HG02840 (cell line): ENCODE measurements around the gene CCDC14.
"Not testable (repeated sequence)": the region's sequence is repeated elsewhere in the genome, so short reads cannot be mapped to it uniquely, and the experiment has no call there.

Source experiments
- ATAC-seq: cut with Tn5 transposase; IDR thresholded peaks from one replicate; pipeline ENCODE4 v1.9.1; 2021; ENCODE audit warnings: mild to moderate bottlenecking, moderate library complexity, moderate number of reproducible peaks; ENCODE audit not compliant: unreplicated experiment, low FRiP score

The CCDC14 gene

DNA sequence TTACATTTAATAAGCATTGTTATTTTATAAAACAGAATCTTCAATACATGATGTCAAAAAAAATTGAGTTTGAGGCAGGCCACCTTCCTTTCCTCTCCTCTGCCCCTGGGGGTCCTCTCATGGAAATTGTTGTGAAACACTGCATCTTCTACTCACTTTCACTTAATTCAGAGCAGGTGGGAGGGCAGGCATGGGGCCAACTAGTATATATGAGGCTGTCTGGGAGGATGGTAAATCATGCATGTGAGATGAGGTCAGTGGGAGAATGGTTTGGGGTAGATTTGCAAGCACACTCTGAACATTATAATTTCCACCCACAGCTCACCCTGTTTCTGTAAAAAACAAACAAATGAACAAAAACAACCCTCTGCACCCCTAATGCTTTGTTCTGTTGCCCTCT lies 10.4 kb upstream of the CCDC14 start:
- no peak for ATAC-seq

DNA sequence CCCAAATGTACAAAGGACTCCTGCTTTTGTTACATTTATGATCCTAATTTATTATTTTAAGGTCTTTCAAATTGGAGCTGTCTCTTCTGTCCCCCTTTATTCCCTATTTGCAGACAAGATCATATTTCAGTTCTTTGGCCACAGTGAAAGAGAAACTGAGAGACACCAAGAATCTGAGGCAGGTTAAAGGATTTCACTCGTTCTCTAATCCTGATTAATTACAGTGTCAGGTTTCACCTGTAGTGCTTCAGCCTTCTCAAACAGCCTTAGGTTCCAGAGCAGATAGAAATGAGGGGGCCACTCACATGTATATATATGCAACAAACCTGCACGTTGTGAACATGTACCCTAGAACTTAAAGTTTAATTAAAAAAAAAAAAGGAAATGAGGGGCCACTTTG lies 6.2 kb upstream of the CCDC14 start:
- ATAC-seq, result not testable (repeated sequence)

DNA sequence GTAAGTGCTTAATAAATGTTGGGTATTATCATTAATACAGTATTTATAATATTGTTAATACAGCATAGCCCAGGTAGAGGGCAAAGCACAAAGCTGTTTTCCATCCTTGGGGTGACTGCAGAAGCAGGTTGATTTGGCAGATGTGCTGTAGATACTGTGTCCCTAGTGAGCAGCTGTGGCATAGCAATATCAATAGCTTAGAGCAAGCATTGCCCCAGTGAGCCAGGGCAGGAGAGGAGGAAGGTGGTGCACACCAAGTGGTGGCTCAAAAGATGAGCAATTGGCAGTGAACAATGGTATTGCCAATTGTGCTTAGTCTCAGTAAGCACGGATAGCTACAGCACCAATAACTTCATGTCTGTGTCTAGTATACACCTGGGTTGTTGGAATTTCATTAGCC lies 5.8 kb upstream of the CCDC14 start:
- ATAC-seq, result not testable (repeated sequence)

DNA sequence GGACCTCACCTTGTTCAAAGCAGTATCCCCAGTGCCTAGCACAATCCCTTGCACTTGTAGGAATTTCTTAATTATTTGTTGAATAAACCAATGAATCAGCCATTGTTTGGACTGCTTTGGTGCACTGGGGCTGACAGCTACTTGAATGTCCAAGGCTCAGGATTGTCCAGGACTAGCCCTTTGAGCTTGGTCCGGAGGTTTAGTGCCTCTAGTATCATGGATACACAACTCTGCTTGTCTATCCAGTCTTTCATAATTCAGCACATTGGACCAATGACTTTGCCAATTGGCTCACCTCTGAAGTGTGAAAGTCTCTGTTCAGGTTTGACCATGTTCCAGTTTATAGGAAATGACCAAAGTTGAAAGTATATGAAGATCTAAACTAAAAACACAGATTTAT lies 3.8 kb upstream of the CCDC14 start:
- not testable (repeated sequence) for ATAC-seq

DNA sequence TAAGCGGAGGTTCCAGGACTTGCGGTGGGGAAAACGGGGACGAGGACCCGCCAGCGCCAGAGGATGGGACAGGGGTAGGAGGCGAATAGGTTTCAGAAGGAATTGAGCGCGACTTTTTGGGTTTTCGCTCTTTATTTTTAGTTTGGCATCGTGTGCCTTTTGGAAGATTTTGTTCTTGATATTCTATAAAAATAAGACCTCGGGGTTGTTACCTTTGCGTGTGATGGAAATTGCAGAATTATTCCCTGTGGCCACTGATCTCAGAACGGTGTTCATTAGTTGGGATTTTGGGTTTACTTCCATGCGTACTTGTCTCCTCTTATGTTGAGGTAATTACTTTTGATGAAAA lies 453 bp upstream of the CCDC14 start:
- no peak for ATAC-seq

DNA sequence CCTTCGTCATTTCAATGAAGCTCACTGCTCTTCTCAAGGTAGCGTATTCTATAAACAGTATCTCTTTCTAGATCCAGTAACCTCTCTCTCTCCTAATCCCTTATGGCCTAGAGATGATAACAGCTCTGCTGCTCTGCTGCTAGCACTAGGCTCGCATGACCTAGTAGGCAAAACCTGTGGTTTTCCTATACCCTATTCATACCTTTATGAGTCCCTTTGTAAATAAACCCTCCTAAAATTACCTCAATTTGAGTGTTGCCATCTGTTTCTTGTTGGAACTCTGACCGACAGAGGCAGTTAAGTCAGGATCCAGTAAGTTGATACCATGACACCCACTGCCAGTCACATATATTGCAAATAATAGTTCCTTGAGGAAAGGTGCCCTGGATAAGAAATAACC lies 7.3 kb downstream of the CCDC14 start:
- peak; percentile 81 for ATAC-seq

DNA sequence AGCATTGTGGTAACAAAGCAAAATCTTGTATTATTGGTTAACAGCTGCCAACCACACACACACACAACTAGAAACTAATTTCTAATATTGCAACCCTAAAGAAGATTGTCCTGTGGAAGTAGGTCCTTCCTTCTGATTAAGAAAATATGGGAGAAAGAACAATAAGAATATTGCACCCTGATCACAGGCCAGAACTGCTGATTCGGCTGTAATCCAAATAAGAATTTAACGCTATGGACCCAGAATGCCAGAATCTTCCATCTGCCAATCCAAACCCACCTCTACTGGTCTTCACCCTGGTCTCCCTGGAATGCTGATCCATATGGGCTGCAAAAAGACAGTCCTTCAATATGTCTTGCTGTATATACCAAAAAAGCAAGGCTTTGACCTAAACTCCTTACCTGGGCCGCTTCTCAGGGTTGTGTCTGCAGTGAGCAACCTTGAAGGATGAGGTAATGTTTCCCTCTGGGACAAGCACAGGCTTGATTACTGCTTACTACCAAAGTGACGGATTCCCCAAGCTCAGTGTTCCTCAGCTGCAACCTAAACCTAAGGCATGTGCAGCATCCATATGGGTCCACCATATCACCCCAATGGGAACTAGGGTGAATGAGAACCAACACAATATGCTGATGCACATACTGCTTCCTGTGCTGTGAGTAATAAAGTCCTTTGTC lies 8.0 kb downstream of the CCDC14 start:
- ATAC-seq, result no peak

DNA sequence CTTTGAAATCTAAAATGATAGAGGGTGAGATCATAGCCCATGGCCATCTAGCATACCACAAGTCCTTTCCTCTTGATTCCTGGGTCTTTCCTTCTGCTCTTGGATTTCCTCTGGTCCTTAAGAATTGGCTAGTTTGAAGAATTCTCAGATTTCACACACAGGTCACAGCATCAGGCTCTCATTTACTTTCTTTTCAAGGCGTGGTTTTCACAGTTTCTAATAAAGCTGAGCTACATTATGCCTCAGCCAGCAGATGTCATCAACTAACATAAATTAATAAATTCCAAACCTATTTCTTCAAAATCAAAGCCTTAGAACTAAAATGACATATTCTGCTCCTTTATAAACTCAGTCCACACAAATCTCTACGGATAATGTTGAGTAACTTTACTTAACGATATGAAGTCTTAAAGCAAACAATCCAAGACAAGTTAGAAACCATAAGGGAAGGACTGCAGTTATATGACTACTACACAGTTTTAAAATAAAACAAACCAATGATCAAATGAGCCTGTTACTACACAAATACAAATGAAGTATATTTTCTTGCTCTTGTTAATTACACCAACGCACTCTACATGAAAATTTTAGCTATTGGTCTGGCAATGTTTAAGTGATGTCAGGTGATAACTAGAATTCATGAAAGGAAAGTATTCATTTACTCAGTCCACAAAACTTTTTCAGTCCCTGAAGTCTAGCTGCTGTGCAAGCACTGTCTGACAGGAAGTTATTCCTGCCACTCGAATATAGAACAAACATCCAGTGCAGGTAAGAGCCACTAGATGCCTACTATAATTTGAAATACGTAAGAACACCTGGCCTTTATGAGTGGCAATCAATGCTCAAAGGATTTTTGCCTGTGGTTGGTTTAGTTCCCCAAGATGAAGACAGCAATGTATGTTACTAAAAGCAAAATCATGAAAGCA lies 9.2 kb downstream of the CCDC14 start:
- no peak for ATAC-seq

DNA sequence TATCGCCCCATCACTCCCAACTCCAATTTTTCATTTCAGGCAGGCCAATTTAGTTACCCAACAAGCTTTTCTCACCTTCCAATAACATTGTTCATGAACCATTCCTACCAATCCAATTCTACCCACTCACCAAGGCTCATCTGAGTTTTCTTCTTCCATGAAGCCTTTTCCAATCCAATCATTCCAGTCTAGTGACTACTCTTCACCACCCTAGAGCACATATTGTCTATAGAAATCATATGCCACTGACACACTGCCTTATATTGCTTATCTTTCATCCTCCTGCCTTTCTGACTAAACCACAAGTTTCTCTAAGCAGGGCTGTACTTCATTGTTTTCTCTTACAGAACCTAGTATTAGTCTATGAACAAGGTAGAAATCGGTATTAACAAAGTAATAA lies 11.4 kb downstream of the CCDC14 start:
- ATAC-seq, result no peak

DNA sequence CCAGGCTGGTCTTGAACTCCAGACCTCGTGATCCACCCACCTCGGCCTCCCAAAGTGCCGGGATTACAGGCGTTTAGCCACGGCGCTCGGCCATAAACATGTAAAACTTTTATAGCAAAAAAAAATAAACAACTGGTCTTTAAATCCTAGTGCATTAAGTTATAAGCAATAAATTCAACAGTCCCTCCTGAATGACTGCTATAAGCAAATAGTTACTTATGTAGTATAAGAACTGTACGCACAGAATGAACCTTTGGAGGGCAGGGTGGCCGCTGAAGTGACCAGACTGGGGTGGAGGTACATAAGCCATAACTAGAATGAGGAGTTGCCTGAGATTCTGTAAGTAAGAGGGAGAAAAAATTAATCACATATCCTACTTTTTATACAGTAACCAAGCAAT lies 12.6 kb downstream of the CCDC14 start:
- ATAC-seq, result no peak

DNA sequence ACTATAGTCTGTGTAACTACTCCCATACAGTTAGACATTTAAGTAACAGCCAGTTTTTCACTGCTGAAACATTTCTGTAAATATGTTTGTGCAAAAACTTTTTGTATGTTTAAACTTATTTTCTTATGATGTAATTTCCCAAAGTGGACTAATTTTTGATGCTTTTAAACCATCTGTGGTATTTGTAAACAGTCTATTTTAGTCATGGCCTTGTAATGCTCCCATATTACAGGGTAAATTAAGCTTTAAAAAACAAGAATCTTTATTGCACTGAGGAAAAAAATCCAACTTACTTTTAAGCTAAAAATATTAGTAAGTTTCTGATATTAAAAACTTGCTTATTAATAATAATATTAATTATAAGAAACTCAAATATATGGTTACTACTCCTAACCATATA lies 13.5 kb downstream of the CCDC14 start:
- no peak for ATAC-seq

DNA sequence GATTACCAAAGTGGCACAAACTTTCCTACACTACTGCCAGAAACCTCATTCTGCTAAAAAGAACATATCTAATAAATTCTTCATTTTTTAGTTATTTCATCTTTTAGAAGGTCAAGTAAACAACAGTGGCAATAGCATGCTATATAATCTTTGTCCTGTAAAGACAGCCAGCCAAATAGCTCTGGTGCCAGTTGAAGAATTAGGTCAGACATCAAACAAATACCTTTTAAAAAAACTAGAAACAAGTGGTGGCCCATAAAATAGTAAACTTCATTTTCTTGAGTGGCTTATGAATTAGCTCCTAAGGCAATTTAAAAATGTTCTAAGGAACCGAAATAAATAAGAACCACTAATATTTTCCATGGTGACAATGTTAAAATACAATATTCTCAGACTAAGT lies 19.5 kb downstream of the CCDC14 start:
- no peak for ATAC-seq

DNA sequence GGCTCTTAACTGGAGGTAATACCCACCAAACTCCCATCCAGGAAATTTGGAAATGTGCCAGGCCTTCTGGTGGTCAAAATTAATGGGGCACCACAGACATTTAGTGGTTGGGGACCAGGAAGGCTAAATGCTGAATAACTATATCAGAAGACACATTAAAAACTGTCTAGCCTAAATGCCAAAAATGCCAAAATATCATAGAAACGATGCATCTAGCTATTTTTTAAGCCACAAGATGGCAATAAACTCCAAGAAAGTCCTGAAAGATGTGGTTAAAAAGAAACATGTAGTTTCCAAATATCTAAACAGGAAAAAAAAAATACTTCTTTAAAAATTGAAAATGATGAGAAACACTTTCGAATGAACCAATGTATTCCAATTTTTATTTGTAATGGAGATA lies 19.9 kb downstream of the CCDC14 start:
- no peak for ATAC-seq

DNA sequence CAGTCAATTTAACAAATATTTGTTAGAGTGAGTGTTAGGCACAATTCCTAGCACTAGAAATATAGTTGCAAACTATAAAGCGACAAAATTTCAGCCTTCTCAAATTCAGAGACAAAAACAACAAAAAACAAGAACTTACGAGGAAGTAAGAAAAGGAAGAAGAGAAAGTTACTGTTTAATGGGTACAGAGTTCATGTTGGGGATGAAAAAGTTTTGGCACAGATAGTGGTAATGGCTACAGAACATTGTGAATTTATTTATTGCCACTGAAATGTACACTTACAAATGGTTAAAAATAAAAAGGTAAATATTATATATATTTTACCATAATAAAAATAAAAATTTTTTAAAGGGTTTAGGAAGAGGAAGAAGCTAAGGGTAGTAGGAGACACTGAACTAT lies 21.3 kb downstream of the CCDC14 start:
- no peak for ATAC-seq

DNA sequence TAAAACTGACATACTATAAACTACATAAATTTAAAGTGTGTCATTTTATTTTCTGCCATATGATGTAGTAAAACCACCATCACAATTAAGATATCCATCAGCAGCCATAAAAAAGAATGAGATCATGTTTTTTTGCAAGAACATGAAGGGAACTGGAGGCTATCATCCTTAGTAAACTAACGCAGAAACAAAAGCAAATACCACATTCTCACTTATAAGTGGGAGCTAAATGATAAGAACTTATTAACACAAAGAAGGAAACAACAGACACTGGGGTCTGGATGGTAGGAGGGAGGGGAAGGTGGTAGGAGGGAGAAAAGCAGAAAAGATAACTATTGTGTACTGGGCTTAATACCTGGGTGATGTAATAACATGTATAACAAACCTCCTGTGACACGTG lies 24.6 kb downstream of the CCDC14 start:
- no peak for ATAC-seq

DNA sequence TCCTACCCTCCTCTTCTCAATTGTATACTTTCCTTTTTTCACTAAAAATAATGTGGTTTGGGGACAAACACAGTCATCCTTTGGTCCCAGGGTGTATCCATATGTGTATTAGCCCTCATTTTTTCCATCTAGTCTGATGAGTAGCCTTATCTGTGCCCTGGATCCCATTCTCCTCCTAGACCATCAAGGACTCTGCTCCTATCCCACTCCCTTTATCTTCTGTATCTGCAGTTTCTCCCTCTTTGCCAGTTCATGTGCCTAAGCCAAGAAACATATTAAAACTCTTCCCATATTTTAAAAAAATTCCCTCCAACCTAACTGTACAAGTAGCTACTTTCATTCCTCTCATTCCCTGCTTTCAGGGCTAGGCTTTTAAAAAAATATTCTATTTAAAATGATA lies 25.2 kb downstream of the CCDC14 start:
- ATAC-seq, result no peak

DNA sequence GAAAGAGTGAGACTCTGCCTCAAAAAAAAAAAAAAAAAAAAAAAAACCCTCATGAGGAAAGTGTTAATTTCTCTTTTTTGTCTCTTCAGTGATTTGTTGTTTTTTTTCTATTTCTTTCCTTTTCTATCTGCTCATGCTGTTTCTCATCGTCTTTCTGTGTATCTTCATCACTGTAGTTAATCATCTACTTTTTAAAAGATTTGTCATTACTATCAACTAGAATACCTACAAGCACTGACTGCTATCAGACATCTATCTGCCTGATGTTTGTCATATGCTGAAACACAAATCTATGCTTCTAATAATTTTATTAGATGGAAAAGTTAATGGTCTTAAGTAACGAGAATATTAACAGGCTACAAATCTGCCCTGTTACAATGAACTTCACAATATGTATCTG lies 26.8 kb downstream of the CCDC14 start:
- no peak for ATAC-seq

DNA sequence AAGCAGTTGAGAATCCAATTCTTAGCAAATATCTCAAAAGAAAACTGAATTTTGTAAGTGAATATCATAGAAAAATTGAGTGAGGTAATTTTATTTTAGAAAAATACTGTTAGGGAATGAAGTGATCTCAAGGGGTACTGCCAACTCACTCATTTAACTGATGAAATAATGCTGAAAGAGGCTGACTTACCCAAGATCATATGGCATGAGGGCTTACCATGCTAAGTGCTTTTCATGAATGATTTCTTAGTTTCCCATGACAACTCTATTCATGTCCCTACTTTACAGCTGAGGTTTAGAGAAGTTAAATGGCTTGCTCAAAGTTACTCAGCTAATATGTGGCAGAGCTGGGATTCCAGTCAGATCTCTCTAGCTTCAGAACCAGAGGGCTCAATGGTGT lies 30.6 kb downstream of the CCDC14 start:
- ATAC-seq, result no peak

DNA sequence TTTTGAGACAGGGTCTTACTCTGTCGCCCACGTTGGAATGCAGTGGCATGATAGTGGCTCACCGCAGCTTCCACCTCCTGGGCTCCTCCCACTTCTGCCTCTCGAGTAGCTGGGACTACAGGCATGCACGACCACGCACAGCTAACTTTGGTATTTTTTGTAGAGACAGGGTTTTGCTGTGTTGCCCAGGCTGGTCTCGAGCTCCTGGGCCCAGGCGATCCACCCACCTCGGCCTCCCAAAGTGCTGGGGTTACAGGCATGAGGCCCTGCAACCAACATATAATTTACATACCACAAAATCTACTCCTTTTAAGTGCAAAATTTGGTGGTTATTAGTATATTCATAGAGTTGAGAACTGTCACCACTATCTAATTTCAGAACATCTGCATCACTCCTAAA lies 31.7 kb downstream of the CCDC14 start:
- no peak for ATAC-seq

DNA sequence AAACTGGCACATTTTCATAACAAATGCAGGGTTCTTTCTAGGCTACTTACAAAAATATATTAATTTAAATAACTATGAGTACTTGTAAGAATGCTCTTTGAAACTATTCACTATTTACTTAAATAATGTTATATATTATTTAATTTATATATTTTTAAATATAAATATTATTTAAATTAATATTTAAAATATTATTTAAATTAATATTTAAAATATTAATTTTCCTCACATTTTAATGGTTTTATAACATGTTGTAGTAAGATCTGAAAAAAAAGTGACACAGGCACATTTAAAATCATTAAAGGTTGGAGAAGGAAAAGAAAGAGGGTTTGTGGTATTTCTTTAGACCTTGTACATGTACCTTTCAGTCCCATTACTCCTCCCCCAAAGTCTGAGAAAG lies 34.6 kb downstream of the CCDC14 start:
- no peak for ATAC-seq

DNA sequence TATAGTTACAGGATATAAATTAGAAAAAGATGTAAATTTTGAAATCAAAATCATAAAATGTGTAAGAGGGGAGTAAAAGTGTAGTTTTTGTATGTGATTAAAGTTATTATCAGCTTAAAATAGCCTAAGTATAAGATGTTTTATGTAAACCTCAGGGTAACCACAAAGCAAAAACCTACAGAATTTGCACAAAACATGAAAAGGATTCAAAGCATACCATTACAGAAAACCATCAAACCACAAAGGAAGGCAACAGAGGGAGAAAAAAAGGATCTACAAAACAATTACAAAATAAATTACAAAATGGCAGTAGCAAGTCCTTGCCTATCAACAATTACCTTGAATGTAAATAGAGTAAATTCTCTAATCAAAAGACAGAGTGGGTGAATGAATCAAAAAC lies 40.2 kb downstream of the CCDC14 start:
- no peak for ATAC-seq

DNA sequence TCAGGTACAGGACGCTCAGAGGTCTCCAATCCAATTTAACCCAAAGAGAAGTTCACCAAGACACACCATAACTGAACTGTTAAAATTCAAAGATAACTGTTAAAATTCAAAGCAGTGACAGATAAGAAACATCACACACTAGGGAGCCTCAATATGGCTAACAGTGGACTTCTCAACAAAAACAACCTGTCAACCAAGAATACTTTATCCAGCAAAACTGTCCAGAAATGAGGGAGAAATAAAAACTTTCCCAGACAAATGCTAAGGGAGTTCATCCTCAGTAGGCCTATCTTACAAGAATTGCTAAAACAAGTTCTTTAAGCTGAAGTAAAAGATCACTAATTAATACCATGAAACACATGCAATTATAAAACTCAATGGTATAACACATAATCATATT lies 40.6 kb downstream of the CCDC14 start:
- no peak for ATAC-seq
